Esophagus muscularis mucosa (tissue), 4 donors: Measurements from ENCODE around the gene ACOXL. TPM values are rescaled to one million over a fixed set of nuclear protein-coding genes. Genes with fewer than 3 reads are reported as not detected.

Source experiments
- DNase-seq: peaks from one replicate; pipeline ENCODE4 v3.0.0-alpha.2; 2017; ENCODE audit errors: extremely low spot score
- H3K27ac ChIP-seq, 4 donors: fragments of 200-600 bp; sonication (generic); replicated peaks in 1 of 4; 1 replicate in 3 of 4; 2 replicates in 1 of 4; pipeline ENCODE4 v1.5.1; 2016 to 2019; ENCODE audit warnings: mild to moderate bottlenecking in 1 of 4
- H3K27me3 ChIP-seq, 4 donors: fragments of 200-600 bp; sonication (generic); one replicate each; pipeline versions ENCODE4 v1.5.1 to v1.6.0; 2016 to 2019
- H3K36me3 ChIP-seq, 4 donors: fragments of 200-600 bp; sonication (generic); one replicate each; pipeline ENCODE4 v1.5.1; 2016 to 2019
- H3K4me1 ChIP-seq, 4 donors: fragments of 200-600 bp; sonication (generic); one replicate each; pipeline ENCODE4 v1.5.1; 2016 to 2019
- H3K4me3 ChIP-seq, 4 donors: fragments of 200-600 bp; sonication (generic); 1 replicate in 2 of 4; 2 replicates in 2 of 4; pipeline ENCODE4 v1.5.1; 2016 to 2019; ENCODE audit warnings: mild to moderate bottlenecking in 4 of 4, moderate library complexity in 1 of 4
- H3K9me3 ChIP-seq, 4 donors: fragments of 200-600 bp; sonication (generic); 1 replicate in 3 of 4; 2 replicates in 1 of 4; pipeline ENCODE4 v1.5.1; 2016 to 2019
- CTCF ChIP-seq, 3 experiments: fragments of 200-600 bp in 2 of 3; fragments of 450-650 bp in 1 of 3; sonication (generic) in 2 of 3; IDR thresholded peaks; one replicate each; pipeline ENCODE4 v1.5.1; 2017 to 2019; ENCODE audit warnings: antibody characterized with exemption in 3 of 3, mild to moderate bottlenecking in 2 of 3, moderate library complexity in 1 of 3
- EP300 ChIP-seq: sonication (generic); formaldehyde crosslinking; IDR thresholded peaks from one replicate; pipeline ENCODE4 v1.6.1; 2017; ENCODE audit warnings: antibody characterized with exemption
- POLR2A ChIP-seq: fragments of 450-650 bp; IDR thresholded peaks from one replicate; pipeline ENCODE4 v1.6.1; 2017; ENCODE audit warnings: antibody characterized with exemption, moderate library complexity, mild to moderate bottlenecking, low read depth
- POLR2AphosphoS5 ChIP-seq, 2 donors: sonication (generic); formaldehyde crosslinking; IDR thresholded peaks; one replicate each; pipeline ENCODE4 v1.6.1; 2017; ENCODE audit warnings: antibody characterized with exemption in 2 of 2
- WGBS: methylation state at CpG from one replicate; pipeline ENCODE4 v1.1.5; 2018; 5-methylcytosine and 5-hydroxymethylcytosine counted together
- intact Hi-C: fragments of 100-400 bp; cut with DNase I; formaldehyde crosslinking; loops from one replicate; pipeline ENCODE4 v1.15.1; 2023
- total RNA-seq, 4 donors: library from RNA; depleted of rRNA; stranded (reverse); fragments of >200 nt; gene quantifications; one replicate each; pipeline versions ENCODE4 v1.1.0 to v1.2.1, GENCODE V29; 2016

ACOXL gene
- total RNA-seq, 4 donors from 2014 or later = not detected

- H3K27me3 ChIP-seq = no peaks in the 10 kb centered on the region
- no peaks in the 10 kb centered on the region for H3K9me3 ChIP-seq
- no peak for TF ChIP-seq POLR2A
- TF ChIP-seq CTCF (IDR thresholded peaks at IDR 0.05) = no peak
- TF ChIP-seq EP300 = no peak
- TF ChIP-seq POLR2AphosphoS5 (IDR thresholded peaks at IDR 0.05) = no peak
- intact Hi-C loops = no loop called here
- no peak overlapping the region for H3K27ac ChIP-seq
- no peak for DNase-seq
- WGBS = 80% methylated on average over 13 of the region's 13 CpGs
- no peaks in the 10 kb centered on the region for H3K4me1 ChIP-seq
- no peak overlapping the region for H3K4me3 ChIP-seq
- H3K36me3 ChIP-seq = no peaks in the 10 kb centered on the region
These were observed 116.2 kb downstream of the ACOXL start for GRCh38 chr2:110848519-110849030.

- no peak overlapping the region for H3K27ac ChIP-seq
- DNase-seq = no peak
- 85% methylated on average over 13 of the region's 13 CpGs for WGBS
- no peaks in the 10 kb centered on the region for H3K4me1 ChIP-seq
- TF ChIP-seq POLR2A (no peak), CTCF (IDR thresholded peaks at IDR 0.05) (no peak), EP300 (no peak), POLR2AphosphoS5 (IDR thresholded peaks at IDR 0.05) (no peak)
- no peaks in the 10 kb centered on the region for H3K36me3 ChIP-seq
- peaks cover 0 to under 1% (median 0%) of the 10 kb centered on the region in 4 donors for H3K27me3 ChIP-seq
- intact Hi-C loops = no loop called here
- H3K9me3 ChIP-seq = no peaks in the 10 kb centered on the region
- no peak overlapping the region for H3K4me3 ChIP-seq
These were observed 119.2 kb downstream of the ACOXL start for GRCh38 chr2:110851531-110851930.

- DNase-seq = no peak
- H3K36me3 ChIP-seq = no peaks in the 10 kb centered on the region
- 76% methylated on average over 6 of the region's 11 CpGs for WGBS
- no peak overlapping the region for H3K4me3 ChIP-seq
- intact Hi-C loops = no loop called here
- H3K27me3 ChIP-seq = peaks cover 0 to 6% (median 0%) of the 10 kb centered on the region in 4 donors
- no peak for TF ChIP-seq POLR2AphosphoS5 (IDR thresholded peaks at IDR 0.05)
- H3K27ac ChIP-seq = no peak overlapping the region
- H3K9me3 ChIP-seq = no peaks in the 10 kb centered on the region
- no peaks in the 10 kb centered on the region for H3K4me1 ChIP-seq
These were observed 119.7 kb downstream of the ACOXL start for GRCh38 chr2:110852051-110852450.

GRCh38 chr2:110852541-110853263, 120.3 kb downstream of the ACOXL start:
- Histone ChIP-seq H3K4me3 (no peak overlapping the region), H3K27ac (no peak overlapping the region), H3K4me1 (no peaks in the 10 kb centered on the region), H3K27me3 (peaks cover 0 to 12% (median 0%) of the 10 kb centered on the region in 4 donors), H3K36me3 (no peaks in the 10 kb centered on the region), H3K9me3 (no peaks in the 10 kb centered on the region)
- WGBS = 82% methylated on average over 8 of the region's 8 CpGs
- DNase-seq = no peak
- TF ChIP-seq POLR2A (no peak), CTCF (IDR thresholded peaks at IDR 0.05) (no peak), POLR2AphosphoS5 (IDR thresholded peaks at IDR 0.05) (no peak), EP300 (no peak)
- intact Hi-C loops = no loop called here

GRCh38 chr2:110853516-110853915, 121.1 kb downstream of the ACOXL start:
- DNase-seq = no peak
- TF ChIP-seq POLR2AphosphoS5 (IDR thresholded peaks at IDR 0.05) = no peak
- peak in 1 of 3 experiments; percentile 38 for TF ChIP-seq CTCF (IDR thresholded peaks at IDR 0.05)
- TF ChIP-seq POLR2A = no peak
- no peak for TF ChIP-seq EP300
- intact Hi-C loops = no loop called here

More at GRCh38 chr2:110853516-110853915, 121.1 kb downstream of the ACOXL start:
- WGBS = 63% methylated on average over 5 of the region's 5 CpGs
- no peaks in the 10 kb centered on the region for H3K9me3 ChIP-seq
- no peak overlapping the region for H3K27ac ChIP-seq
- peaks cover 0 to 21% (median under 1%) of the 10 kb centered on the region in 4 donors for H3K27me3 ChIP-seq
- no peak overlapping the region for H3K4me3 ChIP-seq
- H3K36me3 ChIP-seq = no peaks in the 10 kb centered on the region
- H3K4me1 ChIP-seq = no peaks in the 10 kb centered on the region
